ENCODE results near the gene F11R.

F11R gene

GRCh38 chr1:161013488-161014230 is 7.3 kb downstream of the F11R start:
- H3K36me3 ChIP-seq (replicated peaks), result 0 out of 2 replicates have a peak, but pooled peaks cover 2% of the 10 kb centered on the region
- no peak overlapping the region for H3K4me3 ChIP-seq
- no peak for DNase-seq (ENCODE audit: low spot score in 2 of 2)
- no peaks in the 10 kb centered on the region for H3K27me3 ChIP-seq (ENCODE audit: low read depth)
- peaks cover 34% of the 10 kb centered on the region for H3K4me1 ChIP-seq
- H3K9me3 ChIP-seq, result no peaks in the 10 kb centered on the region
- in situ Hi-C loops (cut with MboI; ENCODE audit: low sequenced_read_pairs), result no loop called here

GRCh38 chr1:161013131-161013487 is 7.8 kb downstream of the F11R start:
- Histone ChIP-seq H3K27me3 (ENCODE audit: low read depth) (no peaks in the 10 kb centered on the region), H3K36me3 (replicated peaks) (0 out of 2 replicates have a peak, but pooled peaks cover 2% of the 10 kb centered on the region), H3K4me3 (no peak overlapping the region), H3K4me1 (peaks cover 30% of the 10 kb centered on the region), H3K9me3 (no peaks in the 10 kb centered on the region)
- no peak for DNase-seq (ENCODE audit: low spot score in 2 of 2)
- in situ Hi-C loops (cut with MboI; ENCODE audit: low sequenced_read_pairs), result no loop called here

- peaks cover 23% of the 10 kb centered on the region for H3K4me1 ChIP-seq
- no peaks in the 10 kb centered on the region for H3K27me3 ChIP-seq (ENCODE audit: low read depth)
- in situ Hi-C loops (cut with MboI; ENCODE audit: low sequenced_read_pairs), result no loop called here
- no peaks in the 10 kb centered on the region for H3K9me3 ChIP-seq
- DNase-seq (ENCODE audit: low spot score in 2 of 2), result no peak
- 0 out of 2 replicates have a peak, but pooled peaks cover 2% of the 10 kb centered on the region for H3K36me3 ChIP-seq (replicated peaks)
- H3K4me3 ChIP-seq, result no peak overlapping the region
Observed at GRCh38 chr1:161012420-161012819, 8.5 kb downstream of the F11R start.

- no peak for DNase-seq (ENCODE audit: low spot score in 2 of 2)
Observed at GRCh38 chr1:161009602-161010211, 11.2 kb downstream of the F11R start.

GRCh38 chr1:161008869-161009510 is 12.0 kb downstream of the F11R start:
- Histone ChIP-seq H3K4me3 (no peak overlapping the region), H3K4me1 (peaks cover 13% of the 10 kb centered on the region), H3K27me3 (ENCODE audit: low read depth) (no peaks in the 10 kb centered on the region), H3K36me3 (replicated peaks) (0 out of 2 replicates have a peak, but pooled peaks cover 1% of the 10 kb centered on the region), H3K9me3 (no peaks in the 10 kb centered on the region)
- in situ Hi-C loops (cut with MboI; ENCODE audit: low sequenced_read_pairs), result no loop called here
- no peak for DNase-seq (ENCODE audit: low spot score in 2 of 2)

More at GRCh38 chr1:161009602-161010211, 11.2 kb downstream of the F11R start:
- H3K4me1 ChIP-seq, result peaks cover 14% of the 10 kb centered on the region
- in situ Hi-C loops (cut with MboI; ENCODE audit: low sequenced_read_pairs), result no loop called here
- no peaks in the 10 kb centered on the region for H3K27me3 ChIP-seq (ENCODE audit: low read depth)
- H3K9me3 ChIP-seq, result no peaks in the 10 kb centered on the region
- 0 out of 2 replicates have a peak, but pooled peaks cover 2% of the 10 kb centered on the region for H3K36me3 ChIP-seq (replicated peaks)
- no peak overlapping the region for H3K4me3 ChIP-seq

GRCh38 chr1:161007369-161007768 is 13.6 kb downstream of the F11R start:
- no peaks in the 10 kb centered on the region for H3K9me3 ChIP-seq
- H3K36me3 ChIP-seq (replicated peaks), result no peaks in the 10 kb centered on the region
- H3K4me1 ChIP-seq, result peaks cover 11% of the 10 kb centered on the region
- in situ Hi-C loops (cut with MboI; ENCODE audit: low sequenced_read_pairs), result no loop called here
- H3K4me3 ChIP-seq, result no peak overlapping the region
- H3K27me3 ChIP-seq (ENCODE audit: low read depth), result no peaks in the 10 kb centered on the region
- no peak for DNase-seq (ENCODE audit: low spot score in 2 of 2)

GRCh38 chr1:161006563-161006962 is 14.4 kb downstream of the F11R start:
- no peaks in the 10 kb centered on the region for H3K36me3 ChIP-seq (replicated peaks)
- H3K9me3 ChIP-seq, result no peaks in the 10 kb centered on the region
- H3K4me3 ChIP-seq, result no peak overlapping the region
- in situ Hi-C loops (cut with MboI; ENCODE audit: low sequenced_read_pairs), result no loop called here
- DNase-seq (ENCODE audit: low spot score in 2 of 2), result no peak
- peaks cover 11% of the 10 kb centered on the region for H3K4me1 ChIP-seq
- no peaks in the 10 kb centered on the region for H3K27me3 ChIP-seq (ENCODE audit: low read depth)

GRCh38 chr1:161001525-161001924 is 19.4 kb downstream of the F11R start:
- DNase-seq (ENCODE audit: low spot score in 2 of 2), result peak in 1 of 2 experiments; percentile 31
- peaks cover 29% of the 10 kb centered on the region for H3K36me3 ChIP-seq (replicated peaks)
- H3K9me3 ChIP-seq, result no peaks in the 10 kb centered on the region
- in situ Hi-C loops (cut with MboI; ENCODE audit: low sequenced_read_pairs), result no loop called here
- no peaks in the 10 kb centered on the region for H3K27me3 ChIP-seq (ENCODE audit: low read depth)
- no peaks in the 10 kb centered on the region for H3K4me1 ChIP-seq
- no peak overlapping the region for H3K4me3 ChIP-seq

GRCh38 chr1:161000736-161001480 is 20.0 kb downstream of the F11R start:
- peaks cover 29% of the 10 kb centered on the region for H3K36me3 ChIP-seq (replicated peaks)
- no peaks in the 10 kb centered on the region for H3K27me3 ChIP-seq (ENCODE audit: low read depth)
- no peak for DNase-seq (ENCODE audit: low spot score in 2 of 2)
- H3K4me3 ChIP-seq, result no peak overlapping the region
- H3K9me3 ChIP-seq, result no peaks in the 10 kb centered on the region
- in situ Hi-C loops (cut with MboI; ENCODE audit: low sequenced_read_pairs), result no loop called here
- no peaks in the 10 kb centered on the region for H3K4me1 ChIP-seq

GRCh38 chr1:160999376-160999775 is 21.6 kb downstream of the F11R start:
- H3K27me3 ChIP-seq (ENCODE audit: low read depth), result no peaks in the 10 kb centered on the region
- no peaks in the 10 kb centered on the region for H3K9me3 ChIP-seq
- H3K4me3 ChIP-seq, result no peak overlapping the region
- no peaks in the 10 kb centered on the region for H3K4me1 ChIP-seq
- peaks cover 29% of the 10 kb centered on the region for H3K36me3 ChIP-seq (replicated peaks)
- in situ Hi-C loops (cut with MboI; ENCODE audit: low sequenced_read_pairs), result loop anchor here (10.0 kb wide), 1 partner anchor 95 kb away; the partner anchor contains the start of gene KLHDC9
- DNase-seq (ENCODE audit: low spot score in 2 of 2), result no peak

- peak in 1 of 2 experiments; percentile 58 for DNase-seq (ENCODE audit: low spot score in 2 of 2)
- H3K4me3 ChIP-seq, result no peak overlapping the region
- in situ Hi-C loops (cut with MboI; ENCODE audit: low sequenced_read_pairs), result loop anchor here (10.0 kb wide), 1 partner anchor 97 kb away; the partner anchor contains the start of gene KLHDC9
- peaks cover 29% of the 10 kb centered on the region for H3K36me3 ChIP-seq (replicated peaks)
- no peaks in the 10 kb centered on the region for H3K4me1 ChIP-seq
- H3K9me3 ChIP-seq, result no peaks in the 10 kb centered on the region
- no peaks in the 10 kb centered on the region for H3K27me3 ChIP-seq (ENCODE audit: low read depth)
Observed at GRCh38 chr1:160997323-160998038, 23.5 kb downstream of the F11R start.

GRCh38 chr1:160996178-160996577 is 24.8 kb downstream of the F11R start:
- Histone ChIP-seq H3K36me3 (replicated peaks) (peaks cover 29% of the 10 kb centered on the region), H3K4me3 (no peak overlapping the region), H3K4me1 (no peaks in the 10 kb centered on the region), H3K27me3 (ENCODE audit: low read depth) (no peaks in the 10 kb centered on the region), H3K9me3 (no peaks in the 10 kb centered on the region)
- in situ Hi-C loops (cut with MboI; ENCODE audit: low sequenced_read_pairs), result loop anchor here (10.0 kb wide), 1 partner anchor 99 kb away; the partner anchor contains the start of gene KLHDC9
- DNase-seq (ENCODE audit: low spot score in 2 of 2), result no peak

Data from HAP-1 (cell line).